Esophagus muscularis mucosa (tissue), 4 donors: ENCODE measurements around the gene STYXL2.

Experiments
- CTCF ChIP-seq, 3 experiments: fragments of 200-600 bp in 2 of 3; fragments of 450-650 bp in 1 of 3; sonication (generic) in 2 of 3; IDR thresholded peaks; one replicate each; pipeline ENCODE4 v1.5.1; 2017 to 2019; ENCODE audit warnings: antibody characterized with exemption in 3 of 3, mild to moderate bottlenecking in 2 of 3, moderate library complexity in 1 of 3
- EP300 ChIP-seq: sonication (generic); formaldehyde crosslinking; IDR thresholded peaks from one replicate; pipeline ENCODE4 v1.6.1; 2017; ENCODE audit warnings: antibody characterized with exemption
- POLR2A ChIP-seq: fragments of 450-650 bp; IDR thresholded peaks from one replicate; pipeline ENCODE4 v1.6.1; 2017; ENCODE audit warnings: antibody characterized with exemption, moderate library complexity, mild to moderate bottlenecking, low read depth
- POLR2AphosphoS5 ChIP-seq, 2 donors: sonication (generic); formaldehyde crosslinking; IDR thresholded peaks; one replicate each; pipeline ENCODE4 v1.6.1; 2017; ENCODE audit warnings: antibody characterized with exemption in 2 of 2

GRCh38 chr1:167102906-167103573 lies 9.2 kb downstream of the STYXL2 start:
- TF ChIP-seq POLR2A (no peak), CTCF (IDR thresholded peaks at IDR 0.05) (no peak), POLR2AphosphoS5 (IDR thresholded peaks at IDR 0.05) (no peak), EP300 (no peak)
